Stimulated activated CD4-positive, alpha-beta T cell treated with anti-CD3 and anti-CD28 coated beads, Interleukin-4, amount 100 ng/mL, for 24 hours (primary cell): ENCODE measurements around the gene NAIF1.
"Not testable (repeated sequence)": the region's sequence is repeated elsewhere in the genome, so short reads cannot be mapped to it uniquely, and the experiment has no call there.

Experiments
- DNase-seq: peaks from one replicate; pipeline ENCODE4 v3.0.0-alpha.2; 2020

The NAIF1 gene

GRCh38 chr9:128057724-128058409 lies 9.3 kb downstream of the NAIF1 start:
- no peak for DNase-seq

GRCh38 chr9:128056887-128057723 lies 10.0 kb downstream of the NAIF1 start:
- DNase-seq = no peak

- DNase-seq = no peak
Measured at GRCh38 chr9:128056086-128056485, 11.0 kb downstream of the NAIF1 start.

GRCh38 chr9:128055344-128056040 lies 11.6 kb downstream of the NAIF1 start:
- DNase-seq = no peak

- no peak for DNase-seq
Measured at GRCh38 chr9:128054087-128054486, 13.0 kb downstream of the NAIF1 start.

GRCh38 chr9:128053560-128053959 lies 13.6 kb downstream of the NAIF1 start:
- DNase-seq = no peak

GRCh38 chr9:128051932-128052709 lies 15.0 kb downstream of the NAIF1 start:
- DNase-seq = no peak

GRCh38 chr9:128049843-128050242 lies 17.3 kb downstream of the NAIF1 start:
- no peak for DNase-seq

GRCh38 chr9:128048663-128049062 lies 18.5 kb downstream of the NAIF1 start:
- DNase-seq = no peak

- no peak for DNase-seq
Measured at GRCh38 chr9:128047231-128047630, 19.9 kb downstream of the NAIF1 start.

- DNase-seq = no peak
Measured at GRCh38 chr9:128045831-128046230, 21.3 kb downstream of the NAIF1 start.

- DNase-seq = not testable (repeated sequence)
Measured at GRCh38 chr9:128045409-128045808, 21.7 kb downstream of the NAIF1 start.

- DNase-seq = no peak
Measured at GRCh38 chr9:128043467-128043868, 23.7 kb downstream of the NAIF1 start.

- DNase-seq = no peak
Measured at GRCh38 chr9:128042043-128042442, 25.1 kb downstream of the NAIF1 start.

GRCh38 chr9:128040783-128041182 lies 26.3 kb downstream of the NAIF1 start:
- DNase-seq = not testable (repeated sequence)

- DNase-seq = not testable (repeated sequence)
Measured at GRCh38 chr9:128036522-128036921, 30.6 kb downstream of the NAIF1 start.

GRCh38 chr9:128034821-128035652 lies 32.1 kb downstream of the NAIF1 start:
- DNase-seq = peak; percentile 74

- no peak for DNase-seq
Measured at GRCh38 chr9:128033609-128034008, 33.5 kb downstream of the NAIF1 start.

GRCh38 chr9:128027705-128028104 lies 39.4 kb downstream of the NAIF1 start:
- DNase-seq = no peak

GRCh38 chr9:128026773-128027541 lies 40.2 kb downstream of the NAIF1 start:
- peak; percentile 66 for DNase-seq

GRCh38 chr9:128026255-128026772 lies 40.8 kb downstream of the NAIF1 start:
- DNase-seq = peak; percentile 78
